Keratinocyte (primary cell): Measurements from ENCODE around the gene USP6. TPM values are rescaled to one million over a fixed set of nuclear protein-coding genes. Genes with fewer than 3 reads are reported as not detected.

Experiments
- DNase-seq: peaks from one replicate; pipeline ENCODE4 v3.0.0-alpha.2; 2011; ENCODE audit warnings: low read depth, missing footprints, low spot score
- FAIRE-seq: peaks from 2 replicates; lab custom pipeline; 2011; peaks lifted over from hg19 to GRCh38; lab: Jason Lieb, UNC
- H2AFZ ChIP-seq: 2 replicates; pipeline ENCODE4 v1.6.0; 2012; ENCODE audit warnings: low read length, control low read depth, inconsistent platforms; ENCODE audit not compliant: control insufficient read depth
- H3K27ac ChIP-seq: 2 replicates; pipeline ENCODE4 v1.5.1; 2011; ENCODE audit warnings: low read length; ENCODE audit not compliant: control insufficient read depth, insufficient read depth
- H3K27me3 ChIP-seq: 3 replicates; pipeline ENCODE4 v1.6.0; 2011; ENCODE audit warnings: low read length; ENCODE audit not compliant: control insufficient read depth, insufficient read depth; ENCODE audit errors: extremely low read depth
- H3K36me3 ChIP-seq, 2 experiments: 2 replicates in 1 of 2; 3 replicates in 1 of 2; pipeline ENCODE4 v1.5.1; 2011; ENCODE audit warnings: low read length in 2 of 2, mild to moderate bottlenecking in 1 of 2; ENCODE audit not compliant: control insufficient read depth in 2 of 2, insufficient read depth in 2 of 2; ENCODE audit errors: extremely low read depth in 1 of 2
- H3K4me1 ChIP-seq: 3 replicates; pipeline ENCODE4 v1.5.1; 2011; ENCODE audit warnings: low read length; ENCODE audit not compliant: control insufficient read depth, insufficient read depth; ENCODE audit errors: extremely low read depth
- H3K4me2 ChIP-seq: 3 replicates; pipeline ENCODE4 v1.6.0; 2011; ENCODE audit warnings: low read depth, low read length; ENCODE audit not compliant: control insufficient read depth, insufficient read depth; ENCODE audit errors: extremely low read depth
- H3K4me3 ChIP-seq, 3 experiments: fragments of 200-600 bp in 1 of 3; sonication (generic) in 1 of 3; 2 replicates in 2 of 3; 3 replicates in 1 of 3; pipeline ENCODE4 v1.5.1; 2011 to 2016; ENCODE audit warnings: low read length in 3 of 3, mild to moderate bottlenecking in 3 of 3, control low read depth in 2 of 3, inconsistent platforms in 1 of 3, low read depth in 1 of 3, mixed read lengths in 1 of 3, mixed run types in 1 of 3, moderate library complexity in 1 of 3; ENCODE audit not compliant: control insufficient read depth in 2 of 3, insufficient read depth in 2 of 3; ENCODE audit errors: extremely low read depth in 1 of 3
- H3K79me2 ChIP-seq: 2 replicates; pipeline ENCODE4 v1.6.0; 2012; ENCODE audit warnings: low read length; ENCODE audit not compliant: control insufficient read depth, insufficient read depth
- H3K9ac ChIP-seq: 3 replicates; pipeline ENCODE4 v1.6.0; 2011; ENCODE audit warnings: low read length; ENCODE audit not compliant: control insufficient read depth, insufficient read depth; ENCODE audit errors: extremely low read depth
- H3K9me1 ChIP-seq: 3 replicates; pipeline ENCODE4 v1.6.0; 2011; ENCODE audit warnings: low read length; ENCODE audit not compliant: control insufficient read depth, insufficient read depth; ENCODE audit errors: extremely low read depth
- H3K9me3 ChIP-seq: 2 replicates; pipeline ENCODE4 v1.5.1; 2012; ENCODE audit warnings: low read depth, low read length; ENCODE audit not compliant: control insufficient read depth
- H4K20me1 ChIP-seq: 3 replicates; pipeline ENCODE4 v1.6.0; 2011; ENCODE audit warnings: low read length; ENCODE audit not compliant: control insufficient read depth, insufficient read depth; ENCODE audit errors: extremely low read depth
- CTCF ChIP-seq, 3 experiments: IDR thresholded peaks in 1 of 3; conservative IDR thresholded peaks in 1 of 3; optimal IDR thresholded peaks in 1 of 3; 2 replicates in 2 of 3; 3 replicates in 1 of 3; pipeline versions ENCODE3 to v1.5.1; 2011; ENCODE audit warnings: low read length in 3 of 3, mild to moderate bottlenecking in 3 of 3, moderate library complexity in 2 of 3, control low read depth in 1 of 3, inconsistent platforms in 1 of 3; ENCODE audit not compliant: insufficient read depth in 2 of 3; ENCODE audit errors: extremely low read depth in 1 of 3
- EZH2 ChIP-seq: IDR thresholded peaks from one replicate; pipeline ENCODE4 v1.6.1; 2012; ENCODE audit warnings: inconsistent platforms, mild to moderate bottlenecking, low read length, moderate library complexity
- dilution Hi-C: fragments of 300-500 bp; cut with MboI; formaldehyde crosslinking; loops from one replicate; pipeline ENCODE4 v1.7.0; 2020; ENCODE audit warnings: low sequenced_read_pairs; ENCODE audit not compliant: extremely low pct_ligation_motif_present
- polyA plus RNA-seq, 5 experiments: library from polyadenylated mRNA; depleted of rRNA in 3 of 5; stranded (reverse) in 3 of 5; stranded (forward) in 1 of 5; unstranded in 1 of 5; fragments of >200 nt; gene quantifications; 1 replicate in 1 of 5; 2 replicates in 3 of 5; 3 replicates in 1 of 5; pipeline versions ENCODE4 v1.2.1 to v1.2.3, GENCODE V29; 2011 to 2012; ENCODE audit warnings: missing spikeins in 2 of 5, low read depth in 1 of 5, low replicate concordance in 1 of 5

USP6 gene
- polyA plus RNA-seq, 1 donor (not counting 4 experiments of a cell fraction or from before 2014, with no cell fraction given): not detected

GRCh38 chr17:5183410-5183793, 67.6 kb downstream of the USP6 start:
- peaks cover 0 to 1% of the 10 kb centered on the region in 2 experiments for H3K36me3 ChIP-seq
- TF ChIP-seq CTCF (optimal IDR thresholded peaks at IDR 0.05 in 1 of 3, IDR thresholded peaks at IDR 0.05 in 1 of 3, conservative IDR thresholded peaks at IDR 0.05 in 1 of 3; ENCODE audit: extremely low read depth in 1 of 3, insufficient read depth in 2 of 3, low read length in 3 of 3): no peak
- dilution Hi-C loops: no loop called here
- no peaks in the 10 kb centered on the region for H4K20me1 ChIP-seq
- H3K4me2 ChIP-seq: no peak overlapping the region
- FAIRE-seq (no peak), DNase-seq (no peak)
- no peaks in the 10 kb centered on the region for H3K79me2 ChIP-seq
- no peaks in the 10 kb centered on the region for H3K4me1 ChIP-seq
- H3K9ac ChIP-seq: no peak overlapping the region
- H3K27me3 ChIP-seq: no peaks in the 10 kb centered on the region
- no peak overlapping the region for H2AFZ ChIP-seq
- peaks cover 47% of the 10 kb centered on the region for H3K9me3 ChIP-seq
- no peak overlapping the region for H3K27ac ChIP-seq
- no peak overlapping the region for H3K4me3 ChIP-seq
- no peaks in the 10 kb centered on the region for H3K9me1 ChIP-seq

- TF ChIP-seq EZH2 (no peak), CTCF (optimal IDR thresholded peaks at IDR 0.05 in 1 of 3, IDR thresholded peaks at IDR 0.05 in 1 of 3, conservative IDR thresholded peaks at IDR 0.05 in 1 of 3; ENCODE audit: extremely low read depth in 1 of 3, insufficient read depth in 2 of 3, low read length in 3 of 3) (no peak)
- Histone ChIP-seq H3K4me3 (no peak overlapping the region), H2AFZ (no peak overlapping the region), H3K9ac (no peak overlapping the region), H3K27ac (no peak overlapping the region), H3K36me3 (peaks cover 0 to 2% of the 10 kb centered on the region in 2 experiments), H3K79me2 (no peaks in the 10 kb centered on the region), H3K4me2 (no peak overlapping the region), H3K4me1 (no peaks in the 10 kb centered on the region), H4K20me1 (no peaks in the 10 kb centered on the region), H3K9me3 (peaks cover 44% of the 10 kb centered on the region), H3K9me1 (no peaks in the 10 kb centered on the region), H3K27me3 (no peaks in the 10 kb centered on the region)
- no peak for FAIRE-seq
- DNase-seq: no peak
- dilution Hi-C loops: no loop called here
These were observed 68.5 kb downstream of the USP6 start for GRCh38 chr17:5184288-5184687.
